Stimulated activated CD8-positive, alpha-beta memory T cell treated with anti-CD3 and anti-CD28 coated beads, Interleukin-7, amount 100 ng/mL, for 48 hours (primary cell): ENCODE measurements around the gene KRTAP12-4.
"Not testable (repeated sequence)": the region's sequence is repeated elsewhere in the genome, so short reads cannot be mapped to it uniquely, and the experiment has no call there.

Experiments used
- DNase-seq, 2 donors: peaks; one replicate each; pipeline ENCODE4 v3.0.0-alpha.2; 2020; ENCODE audit warnings: low read depth in 1 of 2; ENCODE audit errors: extremely low read depth in 1 of 2

KRTAP12-4 gene

GRCh38 chr21:44657635-44658540 is 3.4 kb upstream of the KRTAP12-4 start, which contains the start of gene KRTAP12-3:
TSS of gene KRTAP12-3 (plus strand) at chr21:44657932. CDS start at chr21:44657980, 48 bp downstream.
- DNase-seq, result no peak

DNA sequence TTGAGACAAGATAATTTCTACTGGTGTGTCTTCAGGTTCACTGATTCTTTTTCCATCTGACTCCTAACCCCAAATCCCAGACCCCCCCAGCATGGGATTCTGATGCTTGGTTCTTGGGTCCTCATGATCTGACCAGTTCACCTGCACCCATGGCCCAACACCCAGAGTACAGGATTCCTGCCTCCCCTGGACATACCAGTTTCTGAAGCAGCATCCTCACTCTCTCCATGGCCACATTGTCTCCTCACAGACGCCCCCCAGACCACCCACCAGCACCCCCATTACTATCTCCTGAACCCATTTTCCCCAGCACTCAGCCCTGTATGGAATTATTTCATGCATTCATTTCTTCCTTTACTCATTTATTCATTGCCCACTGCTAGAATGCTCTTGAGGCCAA is 2.4 kb upstream of the KRTAP12-4 start:
- DNase-seq, result no peak

DNA sequence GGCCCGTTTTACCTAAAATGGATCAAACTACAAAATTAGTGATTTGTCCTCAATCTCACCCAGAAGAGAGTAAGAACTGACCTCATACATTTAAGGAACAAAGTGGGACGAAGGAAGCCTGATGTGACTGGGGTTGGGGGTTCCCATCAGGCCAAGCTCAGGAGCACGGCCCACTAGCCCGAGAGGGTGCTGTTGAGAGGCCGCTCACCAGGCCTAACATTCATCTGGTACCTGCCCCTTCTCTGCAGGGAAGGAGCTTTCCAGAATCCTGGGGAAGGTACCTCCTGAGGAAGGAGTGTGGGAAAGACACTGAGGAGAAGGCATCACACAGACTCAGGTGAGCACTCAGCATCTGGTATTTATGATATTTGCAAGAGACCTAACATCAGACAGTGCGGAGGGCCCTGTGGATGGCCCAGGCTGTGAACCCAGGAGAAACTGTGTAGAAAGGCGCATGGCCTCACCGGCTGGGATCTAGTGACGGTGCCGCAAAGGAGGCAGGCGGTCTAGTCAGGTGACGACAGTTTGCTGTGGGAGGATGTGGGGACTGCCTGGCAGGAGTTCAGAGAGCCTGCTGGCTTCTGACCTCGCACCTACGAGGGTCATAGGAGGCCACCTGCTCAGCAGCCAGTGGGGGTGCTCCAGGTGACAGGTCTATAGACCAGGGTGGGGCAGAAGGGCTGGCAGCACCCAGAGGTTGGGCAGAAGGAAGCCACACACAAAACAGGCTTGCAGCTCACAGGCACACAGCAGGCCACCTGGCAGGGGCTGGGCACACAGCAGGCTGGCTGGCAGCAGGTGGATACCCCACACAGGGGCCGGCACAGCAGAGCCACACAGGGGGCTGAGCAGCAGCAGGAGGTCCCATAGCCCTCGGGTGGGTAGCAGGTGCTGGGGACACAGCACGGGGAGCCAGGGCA is 543 bp downstream of the KRTAP12-4 start:
- no peak for DNase-seq

- DNase-seq, result no peak
Observed at GRCh38 chr21:44653123-44653522, 1.3 kb downstream of the KRTAP12-4 start.

DNA sequence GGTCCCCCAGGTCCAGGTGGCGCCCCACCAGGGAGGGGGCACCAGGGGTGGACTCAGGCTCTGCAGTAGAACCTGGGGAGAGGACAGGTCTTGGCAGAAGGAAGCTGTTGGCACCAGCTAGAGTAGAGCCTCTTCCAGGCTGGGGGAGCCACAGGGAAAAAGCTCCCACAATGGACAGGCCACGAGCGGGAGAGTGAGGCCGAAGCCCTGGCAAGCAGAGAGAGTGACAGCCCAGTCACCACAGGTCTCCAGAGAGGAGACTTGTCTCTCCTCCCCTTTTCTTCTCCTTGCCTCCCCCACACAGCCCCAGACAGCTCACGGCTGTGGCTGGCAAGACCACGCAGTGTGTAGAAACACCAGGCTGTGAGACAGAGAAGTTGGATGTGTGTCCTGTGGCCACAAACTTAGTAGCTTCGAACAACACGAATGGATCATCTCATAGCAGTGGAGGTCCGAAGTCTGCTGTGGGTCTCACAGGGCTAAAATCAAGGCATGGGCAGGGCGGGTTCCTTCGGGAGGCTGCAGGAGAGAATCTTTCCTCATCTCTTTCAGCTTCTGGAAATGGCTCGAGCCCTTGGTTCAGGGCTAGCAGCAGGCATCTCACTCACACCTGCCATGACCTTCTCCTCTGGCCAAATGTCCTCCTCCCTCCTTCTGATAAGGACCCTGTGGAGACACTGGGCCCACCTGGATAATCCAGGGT is 3.3 kb downstream of the KRTAP12-4 start:
- DNase-seq, result no peak

- no peak for DNase-seq
Observed at GRCh38 chr21:44650265-44650972, 4.0 kb downstream of the KRTAP12-4 start.

DNA sequence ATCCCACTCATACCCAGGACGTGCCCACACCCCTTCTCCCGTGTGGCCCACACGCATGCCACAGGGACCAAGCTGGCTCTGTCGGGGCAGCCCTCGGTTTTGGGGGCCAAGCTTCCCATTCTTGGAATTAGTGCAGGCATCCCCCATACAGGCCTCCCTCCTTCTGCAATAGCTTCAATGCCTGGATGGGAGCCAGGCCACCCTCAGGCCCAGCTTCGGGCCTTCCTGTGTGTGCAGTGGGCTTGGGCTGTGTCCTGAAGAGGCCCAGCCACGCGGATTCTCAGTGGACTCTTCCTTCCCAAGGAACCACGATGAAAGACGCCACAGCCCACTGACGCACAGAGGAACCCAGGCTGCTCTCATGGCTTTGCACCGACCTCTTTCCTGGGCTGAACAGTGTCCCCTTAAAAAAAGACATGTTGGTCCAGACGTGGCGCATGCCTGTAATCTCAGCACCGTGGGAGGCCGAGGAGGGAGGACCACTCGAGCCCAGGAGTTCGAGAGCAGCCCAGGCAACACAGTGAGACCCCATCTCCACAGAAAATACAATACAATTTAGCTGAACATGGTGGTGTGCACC is 4.8 kb downstream of the KRTAP12-4 start:
- no peak for DNase-seq

DNA sequence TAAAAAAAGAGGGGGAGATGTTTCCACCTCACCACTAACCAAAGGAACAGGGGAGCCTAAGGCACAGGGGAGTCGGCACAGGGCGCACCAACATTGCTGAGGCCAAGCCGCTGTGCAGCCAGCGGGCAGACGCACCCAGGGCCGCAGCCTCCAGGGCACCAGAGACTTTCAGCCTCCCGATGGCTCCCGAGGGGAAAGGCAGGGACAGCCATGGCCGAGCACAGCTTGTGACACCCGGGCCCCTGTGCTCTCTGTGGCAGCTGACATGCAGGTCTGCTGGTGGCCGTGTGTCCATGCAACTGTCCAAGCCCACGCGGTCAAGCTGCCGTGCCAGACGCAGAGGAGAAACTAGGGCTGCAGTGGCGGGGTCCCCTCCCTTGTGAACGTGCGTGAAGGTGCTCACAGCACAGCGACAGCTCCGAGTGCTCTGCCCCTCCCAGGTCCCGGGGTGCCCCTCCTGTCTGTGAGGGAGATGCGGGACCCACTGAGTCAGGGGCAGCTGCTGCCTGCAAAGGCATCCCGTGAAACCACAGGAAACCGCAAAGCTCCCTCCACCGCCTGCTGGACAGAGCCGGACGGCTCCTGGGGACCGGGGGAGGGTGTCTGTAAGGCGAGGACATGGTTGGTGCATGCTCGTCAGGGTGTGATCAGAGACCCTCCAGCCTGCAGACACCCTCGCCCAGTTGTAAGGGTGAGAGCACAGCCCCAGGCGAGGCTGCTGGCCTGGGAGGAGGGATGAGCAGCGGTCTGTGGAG is 5.7 kb downstream of the KRTAP12-4 start:
- no peak for DNase-seq

DNA sequence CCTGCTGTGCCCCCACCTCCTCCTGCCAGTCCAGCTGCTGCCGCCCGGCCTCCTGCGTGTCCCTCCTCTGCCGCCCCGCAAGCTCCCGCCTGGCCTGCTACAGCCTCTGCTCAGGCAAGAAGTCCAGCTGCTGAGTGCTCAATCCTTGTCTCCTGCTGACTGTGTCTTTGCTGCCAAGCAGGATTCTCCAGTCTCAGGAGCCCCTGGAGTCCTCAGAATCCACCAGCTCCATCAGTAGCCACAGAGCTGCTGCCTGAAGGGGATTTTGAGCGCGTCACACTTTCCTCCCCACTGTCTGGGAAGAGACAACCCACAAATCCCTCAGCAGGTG is 7.3 kb downstream of the KRTAP12-4 start:
- DNase-seq, result no peak

DNA sequence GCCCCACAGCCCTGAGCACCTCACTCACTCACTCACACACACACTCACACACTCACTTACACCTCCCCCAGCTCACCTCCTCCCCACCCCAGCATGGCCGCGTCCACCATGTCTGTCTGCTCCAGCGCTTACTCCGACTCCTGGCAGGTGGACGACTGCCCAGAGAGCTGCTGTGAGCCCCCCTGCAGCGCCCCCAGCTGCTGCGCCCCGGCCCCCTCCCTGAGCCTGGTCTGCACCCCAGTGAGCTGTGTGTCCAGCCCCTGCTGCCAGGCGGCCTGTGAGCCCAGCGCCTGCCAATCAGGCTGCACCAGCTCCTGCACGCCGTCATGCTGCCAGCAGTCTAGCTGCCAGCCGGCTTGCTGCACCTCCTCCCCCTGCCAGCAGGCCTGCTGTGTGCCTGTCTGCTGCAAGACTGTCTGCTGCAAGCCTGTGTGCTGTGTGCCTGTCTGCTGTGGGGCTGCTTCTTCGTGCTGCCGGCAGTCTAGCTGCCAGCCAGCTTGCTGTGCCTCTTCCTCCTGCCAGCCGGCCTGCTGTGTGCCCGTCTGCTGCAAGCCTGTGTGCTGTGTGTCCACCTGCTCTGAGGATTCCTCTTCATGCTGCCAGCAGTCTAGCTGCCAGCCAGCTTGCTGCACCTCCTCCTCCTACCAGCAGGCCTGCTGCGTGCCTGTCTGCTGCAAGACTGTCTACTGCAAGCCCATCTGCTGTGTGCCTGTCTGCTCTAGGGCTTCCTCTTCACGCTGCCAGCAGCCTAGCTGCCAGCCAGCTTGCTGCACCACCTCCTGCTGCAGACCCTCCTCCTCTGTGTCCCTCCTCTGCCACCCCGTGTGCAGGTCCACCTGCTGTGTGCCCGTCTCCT is 7.9 kb downstream of the KRTAP12-4 start, which contains the start of gene KRTAP10-11:
KRTAP10-11 (plus strand) TSS at position 49 of the 856 bp plus-strand sequence; CDS start at position 94, 45 bp downstream.
- not testable (repeated sequence) for DNase-seq

- DNase-seq, result no peak
Observed at GRCh38 chr21:44644878-44645277, 9.6 kb downstream of the KRTAP12-4 start.

- no peak for DNase-seq
Observed at GRCh38 chr21:44643741-44644310, 10.6 kb downstream of the KRTAP12-4 start.

DNA sequence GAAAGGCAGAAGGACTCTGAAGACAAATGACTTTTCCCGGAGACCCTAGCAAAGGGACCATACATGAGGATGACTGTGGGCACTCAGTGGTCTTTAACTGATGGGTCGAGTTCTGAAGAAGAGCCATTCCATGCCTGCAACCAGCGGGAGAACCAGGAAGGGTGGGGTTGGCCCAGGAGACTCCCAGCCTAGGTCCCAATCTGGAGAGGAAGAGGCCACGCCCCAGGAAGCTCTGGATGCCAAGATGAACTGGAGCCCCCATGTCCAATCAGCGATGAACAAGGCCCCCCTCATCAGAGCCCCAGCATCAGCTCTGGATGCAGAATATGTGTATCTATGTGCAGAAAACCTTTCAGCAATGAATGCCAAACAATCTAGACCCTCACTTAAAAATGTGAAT is 13.7 kb downstream of the KRTAP12-4 start:
- DNase-seq, result no peak

DNA sequence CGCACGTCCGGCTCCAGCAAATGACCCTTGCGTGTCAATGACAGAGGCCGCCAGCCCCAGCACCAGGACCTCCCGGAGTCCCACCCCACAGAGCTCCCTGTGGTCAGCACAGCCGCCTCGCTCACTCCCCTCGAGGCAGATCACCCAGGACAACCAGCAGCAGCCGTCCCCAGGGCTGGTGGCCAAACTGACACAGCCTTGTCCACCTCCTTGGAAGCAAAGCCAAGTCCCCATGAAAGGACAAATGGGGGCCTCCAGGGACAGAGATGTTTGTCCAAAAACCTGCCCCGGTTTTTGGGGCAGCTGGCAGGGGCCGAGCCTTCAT is 15.2 kb downstream of the KRTAP12-4 start:
- DNase-seq, result no peak

DNA sequence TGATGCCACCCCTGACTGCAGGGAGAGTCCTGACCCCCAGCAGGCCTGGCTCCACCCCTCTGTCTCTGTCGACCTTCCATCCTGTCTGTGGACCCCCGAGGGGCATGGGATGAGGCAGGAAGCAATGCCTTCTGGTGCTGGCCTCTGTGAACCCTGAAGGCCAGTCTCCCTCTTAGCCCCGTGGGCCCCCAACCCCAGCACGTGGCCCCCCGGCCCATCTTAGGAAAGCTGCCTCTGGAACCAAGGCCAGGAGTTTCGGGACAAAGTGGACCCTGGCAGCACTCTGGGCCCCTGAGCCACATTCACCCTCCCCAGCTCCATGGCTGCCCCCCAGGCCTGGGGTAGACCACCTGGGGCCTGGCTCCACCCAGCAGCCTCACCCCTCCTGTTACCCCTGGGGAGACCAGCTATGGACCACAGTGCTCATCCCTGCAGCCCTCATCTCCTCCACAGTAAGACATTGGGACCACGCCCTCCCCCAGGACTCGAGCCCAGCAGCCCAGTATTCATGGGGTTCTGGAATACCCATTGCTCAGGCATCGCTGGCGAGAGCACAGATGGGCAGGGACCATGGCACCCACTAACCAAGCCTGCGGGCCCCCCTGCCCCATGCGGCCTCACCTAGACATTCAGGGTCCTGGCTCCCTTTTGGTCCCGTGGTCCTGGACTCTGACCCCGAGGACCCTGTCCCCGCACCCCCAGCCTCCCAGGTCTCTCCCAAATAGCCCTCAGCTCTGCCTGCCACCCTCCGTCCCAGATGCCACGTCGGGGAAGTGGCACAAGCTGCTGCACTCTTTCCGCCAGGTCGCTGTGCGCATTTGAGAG is 15.7 kb downstream of the KRTAP12-4 start:
- not testable (repeated sequence) for DNase-seq

DNA sequence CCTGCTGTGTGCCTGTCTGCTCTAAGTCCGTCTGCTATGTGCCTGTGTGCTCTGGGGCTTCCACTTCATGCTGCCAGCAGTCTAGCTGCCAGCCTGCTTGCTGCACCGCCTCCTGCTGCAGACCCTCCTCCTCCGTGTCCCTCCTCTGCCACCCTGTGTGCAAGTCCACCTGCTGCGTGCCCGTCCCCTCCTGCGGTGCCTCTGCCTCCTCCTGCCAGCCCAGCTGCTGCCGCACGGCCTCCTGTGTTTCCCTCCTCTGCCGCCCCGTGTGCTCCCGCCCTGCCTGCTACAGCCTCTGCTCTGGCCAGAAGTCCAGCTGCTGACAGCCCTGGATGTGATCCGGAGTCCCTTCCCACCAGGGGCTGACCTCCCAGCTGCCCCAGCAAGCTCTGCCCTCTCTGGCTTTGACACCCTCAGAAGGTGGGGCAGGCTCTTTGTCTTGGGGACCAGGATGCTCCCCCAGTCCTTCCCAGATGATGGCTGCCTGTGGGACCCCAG is 16.6 kb downstream of the KRTAP12-4 start:
- DNase-seq, result not testable (repeated sequence)
